PFSK-1 (cell line): ENCODE results near the gene ZCCHC14.

Source experiments
- FOXP2 ChIP-seq: optimal IDR thresholded peaks from 2 replicates; pipeline ENCODE3; 2011; ENCODE audit warnings: borderline replicate concordance, control low read depth, inconsistent platforms; ENCODE audit not compliant: insufficient read depth; ENCODE audit errors: extremely low read length, extremely low read depth
- POLR2AphosphoS5 ChIP-seq: IDR thresholded peaks from 2 replicates; pipeline ENCODE4 v1.6.1; 2012; ENCODE audit warnings: low read depth, mild to moderate bottlenecking, control low read depth, low read length, moderate library complexity
- SIN3A ChIP-seq: IDR thresholded peaks from 2 replicates; pipeline ENCODE4 v1.6.1; 2012; ENCODE audit warnings: mild to moderate bottlenecking, low read length, moderate library complexity, borderline replicate concordance; ENCODE audit not compliant: insufficient read depth
- TAF1 ChIP-seq: IDR thresholded peaks from 2 replicates; pipeline ENCODE4 v1.6.1; 2012; ENCODE audit warnings: low read length, control low read depth, borderline replicate concordance; ENCODE audit not compliant: insufficient read depth
- TF ChIP-seq, protein P1 (sequence below), 2 experiments: IDR thresholded peaks; 2 replicates each; pipeline versions ENCODE4 v1.6.1 to v1.8.0; 2011 to 2012; ENCODE audit warnings: low read depth in 2 of 2, low read length in 2 of 2, control low read depth in 1 of 2, inconsistent platforms in 1 of 2, mild to moderate bottlenecking in 1 of 2, moderate library complexity in 1 of 2; ENCODE audit not compliant: insufficient read depth in 1 of 2

Gene ZCCHC14

DNA sequence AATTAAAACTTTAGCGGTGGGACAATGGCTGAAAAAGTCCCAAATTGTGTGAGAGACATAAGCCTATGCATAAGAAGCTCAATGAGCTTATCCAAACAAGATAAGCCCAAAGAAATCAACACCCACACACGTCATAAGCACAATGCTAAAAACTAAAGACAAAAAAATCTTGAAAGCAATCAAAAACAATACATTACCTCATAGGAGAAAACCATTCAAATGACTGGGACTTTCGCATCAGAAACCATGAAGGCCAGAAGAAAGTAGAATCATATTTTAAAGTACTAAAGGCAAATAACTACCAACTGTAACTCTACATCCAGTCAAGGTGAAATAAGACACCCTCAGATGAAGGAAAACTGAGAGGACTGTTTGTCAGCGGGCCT, 50.2 kb downstream of the ZCCHC14 start:
- TF ChIP-seq SIN3A, result no peak
- TF ChIP-seq, protein P1, sequence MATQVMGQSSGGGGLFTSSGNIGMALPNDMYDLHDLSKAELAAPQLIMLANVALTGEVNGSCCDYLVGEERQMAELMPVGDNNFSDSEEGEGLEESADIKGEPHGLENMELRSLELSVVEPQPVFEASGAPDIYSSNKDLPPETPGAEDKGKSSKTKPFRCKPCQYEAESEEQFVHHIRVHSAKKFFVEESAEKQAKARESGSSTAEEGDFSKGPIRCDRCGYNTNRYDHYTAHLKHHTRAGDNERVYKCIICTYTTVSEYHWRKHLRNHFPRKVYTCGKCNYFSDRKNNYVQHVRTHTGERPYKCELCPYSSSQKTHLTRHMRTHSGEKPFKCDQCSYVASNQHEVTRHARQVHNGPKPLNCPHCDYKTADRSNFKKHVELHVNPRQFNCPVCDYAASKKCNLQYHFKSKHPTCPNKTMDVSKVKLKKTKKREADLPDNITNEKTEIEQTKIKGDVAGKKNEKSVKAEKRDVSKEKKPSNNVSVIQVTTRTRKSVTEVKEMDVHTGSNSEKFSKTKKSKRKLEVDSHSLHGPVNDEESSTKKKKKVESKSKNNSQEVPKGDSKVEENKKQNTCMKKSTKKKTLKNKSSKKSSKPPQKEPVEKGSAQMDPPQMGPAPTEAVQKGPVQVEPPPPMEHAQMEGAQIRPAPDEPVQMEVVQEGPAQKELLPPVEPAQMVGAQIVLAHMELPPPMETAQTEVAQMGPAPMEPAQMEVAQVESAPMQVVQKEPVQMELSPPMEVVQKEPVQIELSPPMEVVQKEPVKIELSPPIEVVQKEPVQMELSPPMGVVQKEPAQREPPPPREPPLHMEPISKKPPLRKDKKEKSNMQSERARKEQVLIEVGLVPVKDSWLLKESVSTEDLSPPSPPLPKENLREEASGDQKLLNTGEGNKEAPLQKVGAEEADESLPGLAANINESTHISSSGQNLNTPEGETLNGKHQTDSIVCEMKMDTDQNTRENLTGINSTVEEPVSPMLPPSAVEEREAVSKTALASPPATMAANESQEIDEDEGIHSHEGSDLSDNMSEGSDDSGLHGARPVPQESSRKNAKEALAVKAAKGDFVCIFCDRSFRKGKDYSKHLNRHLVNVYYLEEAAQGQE (IDR thresholded peaks at IDR 0.05; ENCODE audit: insufficient read depth in 1 of 2, low read depth in 2 of 2, low read length in 2 of 2), result no peak
- no peak for TF ChIP-seq TAF1
- TF ChIP-seq FOXP2, result no peak
- TF ChIP-seq POLR2AphosphoS5, result no peak

DNA sequence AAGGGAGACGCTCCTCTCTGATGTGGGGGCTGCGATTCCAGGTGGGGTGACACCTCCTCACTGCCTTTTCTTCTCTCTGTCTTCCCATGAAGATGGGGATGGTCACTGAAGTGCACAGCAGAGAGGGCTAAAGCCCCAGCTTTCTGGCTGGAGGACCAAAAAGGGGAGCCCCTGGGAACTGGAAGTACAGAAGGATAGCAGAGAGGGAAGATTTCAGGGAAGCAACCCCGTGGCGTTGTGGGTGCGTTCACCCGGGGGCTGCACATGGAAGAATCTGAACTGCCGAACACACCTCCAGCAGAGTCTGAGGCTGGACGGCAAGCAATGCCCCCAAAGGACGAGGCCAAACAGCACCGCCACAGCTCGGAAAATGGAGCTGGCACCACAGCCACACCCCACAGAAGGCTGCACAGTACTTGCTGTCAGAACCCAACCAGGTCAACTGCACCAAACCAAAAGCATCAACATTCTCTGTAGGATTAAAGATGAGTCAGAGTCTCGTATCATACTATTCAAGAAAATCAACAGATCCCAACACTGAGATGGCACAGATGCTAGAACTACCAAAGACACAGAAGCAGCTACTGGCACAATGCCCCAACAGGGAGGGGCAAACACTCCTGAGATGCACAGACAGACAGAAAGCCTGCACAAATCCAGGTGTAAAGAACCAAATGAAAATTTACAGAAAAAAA, 50.8 kb downstream of the ZCCHC14 start:
- TF ChIP-seq FOXP2 (no peak), TAF1 (no peak), POLR2AphosphoS5 (no peak), SIN3A (no peak)
- TF ChIP-seq, protein P1 (IDR thresholded peaks at IDR 0.05; ENCODE audit: insufficient read depth in 1 of 2, low read depth in 2 of 2, low read length in 2 of 2), result no peak

DNA sequence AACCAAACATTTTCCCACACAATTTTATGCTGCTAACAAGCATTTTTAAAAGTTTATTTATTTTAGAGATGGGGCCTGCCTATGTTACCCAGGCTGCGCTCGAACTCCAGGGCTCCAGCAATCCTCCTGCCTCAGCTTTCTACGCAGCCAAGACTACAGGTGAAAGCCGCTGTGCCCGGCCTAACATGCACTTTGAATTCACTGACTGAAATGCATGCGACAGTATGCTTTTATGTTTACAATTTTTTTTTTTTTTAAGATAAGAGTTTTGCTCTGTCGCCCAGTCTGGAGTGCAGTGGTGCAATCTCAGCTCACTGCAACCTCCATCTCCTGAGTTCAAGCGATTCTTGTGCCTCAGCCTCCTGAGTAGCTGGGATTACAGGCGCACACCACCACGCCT, 52.9 kb downstream of the ZCCHC14 start:
- no peak for TF ChIP-seq TAF1
- TF ChIP-seq FOXP2, result no peak
- TF ChIP-seq, protein P1 (IDR thresholded peaks at IDR 0.05; ENCODE audit: insufficient read depth in 1 of 2, low read depth in 2 of 2, low read length in 2 of 2), result no peak
- TF ChIP-seq POLR2AphosphoS5, result no peak
- TF ChIP-seq SIN3A, result no peak

DNA sequence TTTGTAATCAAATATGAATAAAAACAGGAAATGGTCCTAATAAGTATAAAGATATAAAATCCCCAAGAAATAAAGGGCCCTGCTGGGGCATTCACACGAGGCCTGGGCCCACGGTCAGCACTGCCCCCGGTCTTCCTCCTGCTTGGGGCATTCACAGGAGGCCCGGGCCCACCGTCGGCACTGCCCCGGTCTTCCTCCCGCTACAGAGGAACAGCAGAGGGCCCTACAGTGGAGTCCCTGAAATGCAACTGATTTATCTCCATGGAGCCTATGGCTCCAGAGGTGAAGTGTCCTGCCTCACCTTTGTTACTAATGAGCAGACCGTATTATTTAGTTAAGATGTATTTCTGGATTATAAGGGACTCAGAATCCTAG, 54.2 kb downstream of the ZCCHC14 start:
- TF ChIP-seq, protein P1 (IDR thresholded peaks at IDR 0.05; ENCODE audit: insufficient read depth in 1 of 2, low read depth in 2 of 2, low read length in 2 of 2), result no peak

DNA sequence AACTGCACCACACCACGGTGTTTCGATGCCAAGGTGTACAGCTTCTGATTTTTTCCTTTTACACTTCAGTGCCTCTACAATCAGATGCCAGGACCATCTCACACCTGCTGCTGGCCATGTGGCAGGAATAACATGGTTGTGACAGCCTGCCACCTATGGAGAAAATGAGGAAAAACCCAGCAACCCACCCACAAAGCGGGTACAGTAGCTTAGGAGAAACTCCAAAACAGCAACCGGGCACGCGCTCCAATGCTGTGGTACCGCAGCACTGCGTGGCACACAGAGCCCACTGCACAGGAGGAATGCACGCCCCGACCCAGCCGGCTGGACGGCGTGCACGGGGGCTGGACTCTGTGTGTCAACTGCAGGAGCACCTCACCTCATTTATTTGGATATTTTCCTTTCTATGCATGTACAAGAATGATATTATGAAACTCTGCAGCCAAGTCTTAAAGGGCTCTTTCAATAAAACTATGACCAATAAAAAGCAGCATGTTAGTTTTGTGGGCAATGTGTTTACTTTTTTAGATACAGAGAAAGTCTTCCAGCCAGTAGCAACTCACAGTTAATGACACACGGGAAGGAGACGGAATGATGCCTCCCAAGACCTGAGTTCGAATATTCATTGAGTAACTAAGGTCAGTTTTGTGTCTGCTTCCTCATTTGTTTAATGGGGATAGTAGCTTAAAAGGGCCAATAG, 54.8 kb downstream of the ZCCHC14 start:
- TF ChIP-seq, protein P1 (IDR thresholded peaks at IDR 0.05; ENCODE audit: insufficient read depth in 1 of 2, low read depth in 2 of 2, low read length in 2 of 2), result no peak
- TF ChIP-seq FOXP2 (no peak), TAF1 (no peak), SIN3A (no peak), POLR2AphosphoS5 (no peak)
